Naive B cell (primary cell): ENCODE data around the gene PLD3. TPM values are rescaled to one million over a fixed set of nuclear protein-coding genes. Genes with fewer than 3 reads are reported as not detected.
"Not testable (repeated sequence)": the region's sequence is repeated elsewhere in the genome, so short reads cannot be mapped to it uniquely, and the experiment has no call there.

ENCODE experiments used
- ATAC-seq, 2 donors: fragments of 150-1000 bp; cut with Tn5 transposase; 2 replicates each; pipeline ENCODE4 v1.10.0; 2021; ENCODE audit warnings: low read depth in 2 of 2, mild to moderate bottlenecking in 2 of 2, moderate library complexity in 2 of 2
- DNase-seq: peaks from one replicate; pipeline ENCODE4 v3.0.0; 2022
- H3K27ac Mint-ChIP-seq, 6 donors: one replicate each; pipeline ENCODE4 v1.8.0; 2020 to 2022; ENCODE audit warnings: mild to moderate bottlenecking in 6 of 6, mixed read lengths in 6 of 6, moderate library complexity in 5 of 6, inconsistent platforms in 2 of 6
- H3K27me3 Mint-ChIP-seq, 3 donors: one replicate each; pipeline ENCODE4 v1.8.0; 2021 to 2022; ENCODE audit warnings: mixed read lengths in 3 of 3, mild to moderate bottlenecking in 1 of 3
- H3K36me3 Mint-ChIP-seq, 2 donors: one replicate each; pipeline ENCODE4 v1.8.0; 2020 to 2022; ENCODE audit warnings: mixed read lengths in 2 of 2, inconsistent platforms in 1 of 2, mild to moderate bottlenecking in 1 of 2
- H3K4me1 Mint-ChIP-seq, 3 donors: one replicate each; pipeline ENCODE4 v1.8.0; 2020 to 2022; ENCODE audit warnings: mixed read lengths in 3 of 3, inconsistent platforms in 1 of 3, mild to moderate bottlenecking in 1 of 3, moderate library complexity in 1 of 3
- H3K4me3 Mint-ChIP-seq, 8 donors: one replicate each; pipeline ENCODE4 v1.8.0; 2020 to 2022; ENCODE audit warnings: mild to moderate bottlenecking in 8 of 8, mixed read lengths in 8 of 8, moderate library complexity in 8 of 8, inconsistent platforms in 2 of 8
- H3K9me3 Mint-ChIP-seq, 7 donors: one replicate each; pipeline ENCODE4 v1.8.0; 2020 to 2022; ENCODE audit warnings: mixed read lengths in 7 of 7, mild to moderate bottlenecking in 5 of 7, inconsistent platforms in 2 of 7, moderate library complexity in 1 of 7
- polyA plus RNA-seq, 6 donors: library from polyadenylated mRNA; unstranded; fragments of 300-500 nt; fragmentation: Illumina TruSeq; gene quantifications; one replicate each; pipeline ENCODE4 v1.2.3, GENCODE V29; 2021; ENCODE audit warnings: low read depth in 6 of 6

Gene PLD3
- polyA plus RNA-seq, 6 donors from 2014 or later, result 28.2 to 46.5 (median 37.2) TPM

GRCh38 chr19:40360020-40360707 is 11.7 kb downstream of the PLD3 start:
- H3K4me1 Mint-ChIP-seq, result peaks cover 35 to 48% (median 46%) of the 10 kb centered on the region in 3 donors
- ATAC-seq (no peak), DNase-seq (no peak)
- H3K9me3 Mint-ChIP-seq, result no peaks in the 10 kb centered on the region
- no peak overlapping the region for H3K4me3 Mint-ChIP-seq
- H3K36me3 Mint-ChIP-seq, result peaks cover 0 to 7% of the 10 kb centered on the region in 2 donors
- peak overlapping the region in 2 of 6 donors; percentile 42 to 89 for H3K27ac Mint-ChIP-seq
- H3K27me3 Mint-ChIP-seq, result peaks cover 0 to 11% (median 0%) of the 10 kb centered on the region in 3 donors

DNA sequence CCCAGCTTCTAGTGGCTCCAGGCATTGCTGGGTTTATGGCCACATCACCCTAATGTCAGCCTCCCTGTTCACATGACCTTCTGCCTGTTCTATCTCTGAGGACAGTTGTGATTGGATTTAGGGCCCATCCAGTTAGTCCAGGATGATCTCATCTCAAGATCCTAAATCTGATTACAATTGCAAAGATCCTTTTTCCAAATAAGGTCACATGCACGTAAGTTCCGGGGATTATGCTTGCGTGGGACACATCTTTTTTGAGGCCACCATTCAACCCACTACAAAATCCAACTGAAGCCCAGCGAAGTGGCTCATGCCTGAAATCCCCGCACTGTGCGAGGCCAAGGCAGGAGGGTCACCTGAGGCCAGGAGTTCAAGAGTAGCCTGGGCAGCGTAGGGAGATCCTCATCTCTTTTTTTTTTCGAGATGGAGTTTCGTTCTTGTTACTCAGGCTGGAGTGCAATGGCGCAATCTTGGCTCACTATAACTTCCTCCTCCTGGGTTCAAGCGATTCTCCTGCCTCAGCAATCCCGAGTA is 12.3 kb downstream of the PLD3 start:
- Mint-ChIP-seq H3K36me3 (peaks cover 0 to 7% of the 10 kb centered on the region in 2 donors), H3K9me3 (no peaks in the 10 kb centered on the region), H3K4me1 (peaks cover 36 to 50% (median 48%) of the 10 kb centered on the region in 3 donors), H3K27me3 (peaks cover 0 to 10% (median 0%) of the 10 kb centered on the region in 3 donors), H3K4me3 (no peak overlapping the region), H3K27ac (peak overlapping the region in 1 of 6 donors; percentile 29)
- ATAC-seq (no peak), DNase-seq (no peak)

GRCh38 chr19:40362160-40362559 is 13.7 kb downstream of the PLD3 start:
- Mint-ChIP-seq H3K36me3 (peaks cover 0 to 7% of the 10 kb centered on the region in 2 donors), H3K27me3 (peaks cover 0 to 5% (median 0%) of the 10 kb centered on the region in 3 donors), H3K4me1 (peaks cover 26 to 43% (median 41%) of the 10 kb centered on the region in 3 donors), H3K4me3 (no peak overlapping the region), H3K27ac (no peak overlapping the region), H3K9me3 (no peaks in the 10 kb centered on the region)
- DNase-seq, result no peak
- no peak for ATAC-seq

- Mint-ChIP-seq H3K27ac (peak overlapping the region in 1 of 6 donors; percentile 54), H3K4me1 (peaks cover 19 to 36% (median 34%) of the 10 kb centered on the region in 3 donors), H3K36me3 (peaks cover 0 to 7% of the 10 kb centered on the region in 2 donors), H3K4me3 (no peak overlapping the region), H3K9me3 (no peaks in the 10 kb centered on the region), H3K27me3 (peaks cover 0 to 5% (median 0%) of the 10 kb centered on the region in 3 donors)
- DNase-seq (no peak), ATAC-seq (no peak)
Observed at GRCh38 chr19:40363069-40363468, 14.6 kb downstream of the PLD3 start.

GRCh38 chr19:40365010-40365409 is 16.5 kb downstream of the PLD3 start:
- peaks cover 9 to 18% (median 17%) of the 10 kb centered on the region in 3 donors for H3K4me1 Mint-ChIP-seq
- no peaks in the 10 kb centered on the region for H3K9me3 Mint-ChIP-seq
- peaks cover 0 to 7% of the 10 kb centered on the region in 2 donors for H3K36me3 Mint-ChIP-seq
- peaks cover 0 to 4% (median 0%) of the 10 kb centered on the region in 3 donors for H3K27me3 Mint-ChIP-seq
- DNase-seq (no peak), ATAC-seq (no peak)
- H3K27ac Mint-ChIP-seq, result peak overlapping the region in 1 of 6 donors; percentile 78
- H3K4me3 Mint-ChIP-seq, result peak overlapping the region in 4 of 8 donors; percentile 17 to 45 (median 42)

DNA sequence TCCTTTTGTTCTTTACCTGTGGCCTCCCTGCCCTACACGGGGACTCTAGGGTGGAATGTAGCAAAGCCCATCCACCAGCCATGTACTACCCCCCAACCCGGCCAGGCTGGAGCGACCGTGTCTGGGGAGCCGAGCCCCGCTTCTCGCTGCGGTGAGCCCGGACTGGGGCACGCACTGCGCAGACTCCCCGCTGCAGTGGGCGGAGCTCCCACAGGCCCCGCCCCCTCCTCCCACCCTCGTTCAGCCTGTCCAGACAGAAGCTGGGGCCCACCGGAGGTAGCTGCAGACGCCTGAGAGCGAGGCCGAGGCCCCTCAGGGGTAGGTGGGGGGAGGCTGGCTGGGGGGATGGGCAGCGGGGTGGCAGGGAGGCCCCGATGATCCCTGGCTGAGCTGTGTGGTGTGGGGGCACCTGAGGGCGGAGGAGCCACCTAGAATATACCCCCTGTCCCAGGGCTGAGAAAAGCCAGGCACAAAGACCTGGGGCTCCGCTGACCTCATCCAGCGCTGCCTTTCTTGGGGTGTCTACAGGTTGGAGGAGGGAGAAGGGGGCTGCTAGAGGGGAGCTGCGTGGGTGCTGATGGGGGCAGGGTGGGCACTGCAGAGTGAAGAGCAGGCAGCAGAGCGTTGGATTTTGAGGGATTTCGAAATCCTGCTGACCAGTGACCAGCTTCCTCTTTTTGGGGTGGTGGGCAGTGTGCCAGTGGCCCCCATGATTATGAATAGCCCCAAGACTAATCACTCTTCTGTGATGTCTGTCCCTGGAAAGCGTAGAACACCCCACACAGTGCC is 17.3 kb downstream of the PLD3 start:
- peaks cover 0 to 7% of the 10 kb centered on the region in 2 donors for H3K36me3 Mint-ChIP-seq
- no peak overlapping the region for H3K27ac Mint-ChIP-seq
- ATAC-seq (peak; percentile 44 to 48), DNase-seq (no peak)
- no peaks in the 10 kb centered on the region for H3K9me3 Mint-ChIP-seq
- peaks cover 7 to 14% (median 13%) of the 10 kb centered on the region in 3 donors for H3K4me1 Mint-ChIP-seq
- no peaks in the 10 kb centered on the region for H3K27me3 Mint-ChIP-seq
- peak overlapping the region in 2 of 8 donors; percentile 33 to 40 for H3K4me3 Mint-ChIP-seq

DNA sequence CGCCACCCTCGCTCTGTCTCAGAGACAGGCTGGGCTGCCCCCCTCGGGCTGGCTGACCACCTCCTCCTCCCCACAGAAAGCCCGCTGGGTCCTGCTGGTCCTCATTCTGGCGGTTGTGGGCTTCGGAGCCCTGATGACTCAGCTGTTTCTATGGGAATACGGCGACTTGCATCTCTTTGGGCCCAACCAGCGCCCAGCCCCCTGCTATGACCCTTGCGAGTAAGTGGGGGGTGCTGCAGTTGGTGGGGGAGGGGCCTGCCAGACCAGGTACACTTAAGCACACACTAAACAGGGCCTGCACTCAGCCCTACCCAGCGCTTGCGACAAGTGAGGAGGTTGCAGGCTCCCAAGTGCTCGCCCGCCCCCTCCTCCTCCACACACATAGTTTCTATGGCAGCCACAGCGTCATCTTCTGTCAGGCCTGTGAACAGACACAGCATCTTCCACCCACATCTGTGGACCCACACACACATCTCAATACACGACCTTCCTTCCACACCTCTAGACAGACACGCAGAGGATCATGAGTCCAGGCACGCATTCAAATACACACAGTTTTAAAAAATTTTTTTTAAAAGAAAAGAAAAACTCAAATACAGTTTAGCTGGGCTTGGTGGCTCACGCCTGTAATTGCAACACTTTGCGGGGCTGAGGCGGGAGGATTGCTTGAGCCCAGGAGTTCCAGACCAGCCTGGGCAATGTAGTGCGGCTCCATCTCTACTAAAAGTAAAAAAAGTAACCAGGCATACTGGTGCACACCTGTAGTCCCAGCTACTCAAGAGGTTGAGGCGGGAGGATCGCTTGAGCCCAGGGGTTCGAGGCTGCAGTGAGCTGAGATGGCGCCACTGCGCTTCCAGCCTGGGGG is 18.4 kb downstream of the PLD3 start:
- Mint-ChIP-seq H3K4me1 (peaks cover 7 to 12% (median 9%) of the 10 kb centered on the region in 3 donors), H3K9me3 (no peaks in the 10 kb centered on the region), H3K4me3 (peak overlapping the region in 2 of 8 donors; percentile 1 to 3), H3K27ac (no peak overlapping the region), H3K27me3 (no peaks in the 10 kb centered on the region), H3K36me3 (no peaks in the 10 kb centered on the region)
- no peak for ATAC-seq
- DNase-seq, result no peak

DNA sequence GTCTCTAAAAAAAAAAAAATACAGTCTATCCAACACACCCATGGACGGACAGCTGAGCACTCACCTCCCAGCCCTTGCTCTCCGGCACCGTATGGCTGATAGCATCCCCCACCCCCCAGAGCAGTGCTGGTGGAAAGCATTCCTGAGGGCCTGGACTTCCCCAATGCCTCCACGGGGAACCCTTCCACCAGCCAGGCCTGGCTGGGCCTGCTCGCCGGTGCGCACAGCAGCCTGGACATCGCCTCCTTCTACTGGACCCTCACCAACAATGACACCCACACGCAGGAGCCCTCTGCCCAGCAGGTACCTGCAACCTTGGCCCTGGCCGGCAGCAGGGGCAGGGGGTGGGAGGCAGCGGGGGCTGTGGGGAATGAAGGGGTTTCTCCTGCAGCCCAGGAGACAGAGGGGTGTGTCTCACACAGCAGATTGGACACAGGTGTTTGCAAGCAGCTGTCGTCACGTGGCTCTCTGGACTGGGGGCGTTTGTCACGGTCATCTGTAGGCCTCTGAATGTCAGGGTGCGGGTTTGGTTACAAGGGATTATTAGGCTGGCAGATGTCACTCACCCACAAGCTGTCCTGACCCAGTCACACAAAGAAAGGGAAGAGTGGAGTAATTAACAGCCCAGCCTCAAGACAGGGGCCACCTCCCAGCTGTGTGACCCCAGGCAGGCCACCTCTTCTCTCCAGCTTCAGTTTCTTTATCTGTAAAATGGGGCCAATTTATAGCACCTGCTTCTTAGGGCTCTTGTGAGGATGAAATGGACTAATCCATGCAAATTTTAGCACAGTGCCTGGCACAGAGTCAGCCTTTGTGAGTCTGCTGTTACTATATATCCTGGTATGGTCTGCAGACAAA is 19.3 kb downstream of the PLD3 start:
- DNase-seq, result no peak
- H3K36me3 Mint-ChIP-seq, result no peaks in the 10 kb centered on the region
- H3K9me3 Mint-ChIP-seq, result no peaks in the 10 kb centered on the region
- H3K4me1 Mint-ChIP-seq, result peaks cover 7 to 13% (median 9%) of the 10 kb centered on the region in 3 donors
- no peaks in the 10 kb centered on the region for H3K27me3 Mint-ChIP-seq
- no peak overlapping the region for H3K4me3 Mint-ChIP-seq
- no peak overlapping the region for H3K27ac Mint-ChIP-seq
- ATAC-seq, result no peak

DNA sequence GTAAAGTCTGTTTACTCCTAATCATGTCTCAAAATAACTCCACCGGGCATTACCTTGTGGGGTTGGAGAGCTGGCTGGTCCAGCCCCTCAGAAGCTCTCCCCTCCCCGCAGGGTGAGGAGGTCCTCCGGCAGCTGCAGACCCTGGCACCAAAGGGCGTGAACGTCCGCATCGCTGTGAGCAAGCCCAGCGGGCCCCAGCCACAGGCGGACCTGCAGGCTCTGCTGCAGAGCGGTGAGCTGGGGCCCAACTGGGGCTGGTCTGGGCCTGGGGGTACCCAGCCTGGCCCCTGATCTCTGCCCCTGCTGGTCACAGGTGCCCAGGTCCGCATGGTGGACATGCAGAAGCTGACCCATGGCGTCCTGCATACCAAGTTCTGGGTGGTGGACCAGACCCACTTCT is 21.3 kb downstream of the PLD3 start:
- no peaks in the 10 kb centered on the region for H3K9me3 Mint-ChIP-seq
- no peak overlapping the region for H3K27ac Mint-ChIP-seq
- H3K4me3 Mint-ChIP-seq, result no peak overlapping the region
- ATAC-seq (no peak), DNase-seq (no peak)
- H3K27me3 Mint-ChIP-seq, result no peaks in the 10 kb centered on the region
- H3K4me1 Mint-ChIP-seq, result peaks cover 8 to 12% (median 10%) of the 10 kb centered on the region in 3 donors
- peaks cover 0 to 7% of the 10 kb centered on the region in 2 donors for H3K36me3 Mint-ChIP-seq

DNA sequence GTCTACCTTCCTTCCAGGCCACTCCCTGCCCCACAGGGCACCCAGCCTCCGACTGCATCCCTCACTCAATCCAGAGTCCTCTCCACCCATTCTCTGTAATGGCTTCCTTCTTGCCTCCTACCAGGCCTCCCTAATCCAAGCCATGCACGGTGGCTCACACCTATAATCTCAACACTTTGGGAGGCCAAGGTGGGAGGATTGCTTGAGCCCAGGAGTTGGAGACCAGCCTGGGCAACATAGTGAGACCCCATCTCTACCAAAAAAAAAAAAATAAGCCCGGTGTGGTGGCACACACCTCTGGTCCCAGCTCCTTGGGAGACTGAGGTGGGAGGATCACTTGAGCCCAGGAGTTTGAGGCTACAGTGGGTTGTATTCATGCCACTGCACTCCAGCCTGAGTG is 21.8 kb downstream of the PLD3 start:
- not testable (repeated sequence) for DNase-seq, ATAC-seq, H3K9me3 Mint-ChIP-seq, H3K27me3 Mint-ChIP-seq, H3K36me3 Mint-ChIP-seq, H3K4me3 Mint-ChIP-seq, H3K4me1 Mint-ChIP-seq
- H3K27ac Mint-ChIP-seq, result peak overlapping the region in 1 of 6 donors; percentile 95

GRCh38 chr19:40370997-40371801 is 22.7 kb downstream of the PLD3 start:
- no peak for ATAC-seq
- peaks cover 0 to 9% of the 10 kb centered on the region in 2 donors for H3K36me3 Mint-ChIP-seq

GRCh38 chr19:40371802-40372122 is 23.3 kb downstream of the PLD3 start:
- Mint-ChIP-seq H3K27ac (no peak overlapping the region), H3K4me1 (peaks cover 1 to 4% (median 4%) of the 10 kb centered on the region in 3 donors), H3K4me3 (no peak overlapping the region)

More at GRCh38 chr19:40370997-40371801, 22.7 kb downstream of the PLD3 start:
- H3K4me1 Mint-ChIP-seq, result peaks cover 1 to 4% (median 4%) of the 10 kb centered on the region in 3 donors
- no peaks in the 10 kb centered on the region for H3K9me3 Mint-ChIP-seq
- no peak overlapping the region for H3K27ac Mint-ChIP-seq
- H3K4me3 Mint-ChIP-seq, result no peak overlapping the region
- no peak for DNase-seq
- H3K27me3 Mint-ChIP-seq, result no peaks in the 10 kb centered on the region

More at GRCh38 chr19:40371802-40372122, 23.3 kb downstream of the PLD3 start:
- Mint-ChIP-seq H3K27me3 (no peaks in the 10 kb centered on the region), H3K36me3 (peaks cover 0 to 9% of the 10 kb centered on the region in 2 donors), H3K9me3 (no peaks in the 10 kb centered on the region)
- ATAC-seq, result no peak
- no peak for DNase-seq
